AG10803 (cell line): Measurements from ENCODE around the gene EIF3L.

Experiments
- DNase-seq: peaks from one replicate; pipeline ENCODE4 v3.0.0; 2010; ENCODE audit warnings: low read depth
- H3K4me3 ChIP-seq: 2 replicates; pipeline ENCODE4 v1.5.1; 2011; ENCODE audit warnings: mild to moderate bottlenecking, low read length, control low read depth
- TF ChIP-seq, protein P1 (sequence below): conservative IDR thresholded peaks from 2 replicates; pipeline ENCODE4 v1.5.1; 2011; ENCODE audit warnings: mild to moderate bottlenecking, low read length, control low read depth, inconsistent platforms

The EIF3L gene

DNA sequence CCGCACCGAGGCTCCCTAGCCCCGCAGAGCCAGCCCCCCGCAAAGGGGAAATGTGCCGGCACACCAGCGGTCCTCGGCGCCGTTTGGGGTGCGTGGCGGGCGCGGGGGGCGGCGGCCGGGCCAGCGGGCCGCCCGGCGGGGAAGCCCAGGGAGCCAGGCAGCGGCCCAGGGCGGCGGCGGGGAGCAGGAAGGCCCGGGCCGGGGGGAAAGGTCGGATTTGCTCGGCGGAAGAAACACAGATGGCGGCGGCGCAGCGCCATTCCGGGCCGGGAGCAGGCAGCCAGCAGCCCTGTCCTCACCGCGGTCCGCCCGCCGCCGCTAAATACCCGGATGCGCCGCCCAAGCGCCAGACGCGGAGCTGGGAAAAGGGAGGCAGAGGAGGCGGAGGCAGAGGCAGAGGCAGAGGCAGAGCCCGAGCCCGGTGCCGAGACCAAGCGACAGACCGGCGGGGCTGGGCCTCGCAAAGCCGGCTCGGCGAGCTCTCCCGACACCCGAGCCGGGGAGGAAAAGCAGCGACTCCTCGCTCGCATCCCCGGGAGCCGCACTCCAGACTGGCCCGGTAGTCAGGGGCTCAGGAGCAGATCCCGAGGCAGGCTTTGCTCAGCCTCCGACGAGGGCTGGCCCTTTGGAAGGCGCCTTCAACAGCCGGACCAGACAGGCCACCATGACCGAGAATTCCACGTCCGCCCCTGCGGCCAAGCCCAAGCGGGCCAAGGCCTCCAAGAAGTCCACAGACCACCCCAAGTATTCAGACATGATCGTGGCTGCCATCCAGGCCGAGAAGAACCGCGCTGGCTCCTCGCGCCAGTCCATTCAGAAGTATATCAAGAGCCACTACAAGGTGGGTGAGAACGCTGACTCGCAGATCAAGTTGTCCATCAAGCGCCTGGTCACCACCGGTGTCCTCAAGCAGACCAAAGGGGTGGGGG lies 44.1 kb upstream of the EIF3L start:
- DNase-seq = peak; percentile 85
- TF ChIP-seq, protein P1, sequence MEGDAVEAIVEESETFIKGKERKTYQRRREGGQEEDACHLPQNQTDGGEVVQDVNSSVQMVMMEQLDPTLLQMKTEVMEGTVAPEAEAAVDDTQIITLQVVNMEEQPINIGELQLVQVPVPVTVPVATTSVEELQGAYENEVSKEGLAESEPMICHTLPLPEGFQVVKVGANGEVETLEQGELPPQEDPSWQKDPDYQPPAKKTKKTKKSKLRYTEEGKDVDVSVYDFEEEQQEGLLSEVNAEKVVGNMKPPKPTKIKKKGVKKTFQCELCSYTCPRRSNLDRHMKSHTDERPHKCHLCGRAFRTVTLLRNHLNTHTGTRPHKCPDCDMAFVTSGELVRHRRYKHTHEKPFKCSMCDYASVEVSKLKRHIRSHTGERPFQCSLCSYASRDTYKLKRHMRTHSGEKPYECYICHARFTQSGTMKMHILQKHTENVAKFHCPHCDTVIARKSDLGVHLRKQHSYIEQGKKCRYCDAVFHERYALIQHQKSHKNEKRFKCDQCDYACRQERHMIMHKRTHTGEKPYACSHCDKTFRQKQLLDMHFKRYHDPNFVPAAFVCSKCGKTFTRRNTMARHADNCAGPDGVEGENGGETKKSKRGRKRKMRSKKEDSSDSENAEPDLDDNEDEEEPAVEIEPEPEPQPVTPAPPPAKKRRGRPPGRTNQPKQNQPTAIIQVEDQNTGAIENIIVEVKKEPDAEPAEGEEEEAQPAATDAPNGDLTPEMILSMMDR = no peak

DNA sequence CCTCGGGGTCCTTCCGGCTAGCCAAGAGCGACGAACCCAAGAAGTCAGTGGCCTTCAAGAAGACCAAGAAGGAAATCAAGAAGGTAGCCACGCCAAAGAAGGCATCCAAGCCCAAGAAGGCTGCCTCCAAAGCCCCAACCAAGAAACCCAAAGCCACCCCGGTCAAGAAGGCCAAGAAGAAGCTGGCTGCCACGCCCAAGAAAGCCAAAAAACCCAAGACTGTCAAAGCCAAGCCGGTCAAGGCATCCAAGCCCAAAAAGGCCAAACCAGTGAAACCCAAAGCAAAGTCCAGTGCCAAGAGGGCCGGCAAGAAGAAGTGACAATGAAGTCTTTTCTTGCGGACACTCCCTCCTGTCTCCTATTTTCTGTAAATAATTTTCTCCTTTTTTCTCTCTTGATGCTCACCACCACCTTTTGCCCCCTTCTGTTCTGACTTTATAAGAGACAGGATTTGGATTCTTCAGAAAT lies 43.4 kb upstream of the EIF3L start:
- TF ChIP-seq, protein P1 = no peak
- peak overlapping the region; percentile 81 for H3K4me3 ChIP-seq
- DNase-seq = no peak

More for the DNA sequence above, 44.1 kb upstream of the EIF3L start:
- peak overlapping the region; percentile 81 for H3K4me3 ChIP-seq

DNA sequence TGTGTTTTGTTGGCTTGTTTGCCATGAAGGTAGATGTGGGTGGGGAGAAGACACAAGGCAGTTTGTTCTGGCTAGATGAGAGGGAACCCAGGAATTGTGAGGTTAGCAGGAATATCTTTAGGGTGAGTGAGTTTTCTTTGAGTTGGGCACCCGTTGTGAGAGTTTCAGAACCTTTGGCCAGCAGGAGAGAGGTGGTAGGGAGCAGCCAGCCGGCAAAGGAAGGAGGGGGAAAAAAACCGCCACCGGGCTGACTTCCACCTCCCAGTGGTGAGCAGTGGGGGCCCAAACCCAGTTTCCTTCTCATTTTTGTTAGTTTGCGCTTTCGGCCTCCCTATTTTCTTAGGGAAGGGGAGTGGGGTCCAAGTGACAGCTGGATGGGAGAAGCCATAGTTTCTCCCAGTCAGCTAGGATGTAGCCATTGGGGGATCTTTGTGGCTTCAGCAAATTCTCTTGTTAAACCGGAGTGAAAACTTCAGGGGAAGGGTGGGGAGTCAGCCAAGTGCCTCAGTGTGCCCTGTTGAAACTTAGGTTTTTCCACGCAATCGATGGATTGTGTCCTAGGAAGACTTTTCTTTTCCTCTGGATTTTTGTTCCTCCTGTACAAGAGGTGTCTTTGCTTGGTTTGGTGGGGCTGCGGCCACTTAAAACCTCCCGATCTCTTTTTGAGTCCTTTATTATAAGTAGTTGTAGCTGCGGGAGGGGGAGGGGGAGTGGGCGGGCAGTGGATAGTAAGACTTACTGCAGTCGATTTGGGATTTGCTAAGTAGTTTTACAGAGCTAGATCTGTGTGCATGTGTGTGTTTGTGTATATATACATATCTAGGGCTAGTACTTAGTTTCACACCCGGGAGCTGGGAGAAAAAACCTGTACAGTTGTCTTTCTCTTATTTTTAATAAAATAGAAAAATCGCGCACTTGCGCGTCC lies 42.5 kb upstream of the EIF3L start:
- TF ChIP-seq, protein P1 = peak; percentile 14

DNA sequence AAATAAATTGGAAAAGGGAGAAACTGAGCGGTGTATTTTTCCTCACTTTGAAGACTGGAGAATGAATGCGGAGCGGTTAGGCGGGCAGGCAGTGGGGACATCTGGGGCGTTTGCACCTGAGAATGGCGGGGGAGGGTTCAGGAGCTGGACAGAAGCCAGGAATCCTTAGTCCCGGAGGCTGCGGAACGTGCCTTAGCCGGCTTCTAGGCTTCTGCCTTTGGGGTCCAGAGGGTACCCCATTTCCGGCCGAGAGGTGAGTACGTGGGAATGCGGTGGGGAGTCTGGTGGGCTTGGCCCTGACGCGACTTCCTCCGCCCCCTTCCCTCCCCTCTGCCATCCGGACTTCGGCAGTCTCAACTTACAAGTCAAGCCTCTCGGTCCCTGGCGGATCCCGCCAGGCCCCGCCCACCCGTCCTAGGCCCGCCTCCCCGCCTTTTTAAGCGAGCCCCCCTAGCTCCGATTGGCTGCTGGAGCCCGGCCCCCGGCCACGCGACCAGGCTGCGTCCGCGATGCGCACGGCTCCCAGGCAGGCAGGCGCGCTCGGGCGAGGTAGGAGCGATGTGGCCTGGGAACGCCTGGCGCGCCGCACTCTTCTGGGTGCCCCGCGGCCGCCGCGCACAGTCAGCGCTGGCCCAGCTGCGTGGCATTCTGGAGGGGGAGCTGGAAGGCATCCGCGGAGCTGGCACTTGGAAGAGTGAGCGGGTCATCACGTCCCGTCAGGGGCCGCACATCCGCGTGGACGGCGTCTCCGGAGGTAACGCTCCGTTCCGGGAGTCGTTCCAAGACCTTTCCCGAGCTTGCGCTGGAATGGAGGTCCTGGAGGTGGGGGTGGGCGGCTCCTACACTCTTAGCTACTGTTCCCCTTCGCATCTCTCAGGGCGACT lies 41.6 kb upstream of the EIF3L start, which contains the start of gene GCAT:
GCAT (plus strand) TSS at position 525 of the 884 bp plus-strand sequence; CDS start at position 559, 34 bp downstream.
- TF ChIP-seq, protein P1 = no peak
- peak; percentile 95 for DNase-seq
- H3K4me3 ChIP-seq = peak within 1 kb of the TSS; percentile 81

More for the DNA sequence above, 42.5 kb upstream of the EIF3L start:
- peak overlapping the region; percentile 81 for H3K4me3 ChIP-seq
- peak; percentile 45 for DNase-seq

DNA sequence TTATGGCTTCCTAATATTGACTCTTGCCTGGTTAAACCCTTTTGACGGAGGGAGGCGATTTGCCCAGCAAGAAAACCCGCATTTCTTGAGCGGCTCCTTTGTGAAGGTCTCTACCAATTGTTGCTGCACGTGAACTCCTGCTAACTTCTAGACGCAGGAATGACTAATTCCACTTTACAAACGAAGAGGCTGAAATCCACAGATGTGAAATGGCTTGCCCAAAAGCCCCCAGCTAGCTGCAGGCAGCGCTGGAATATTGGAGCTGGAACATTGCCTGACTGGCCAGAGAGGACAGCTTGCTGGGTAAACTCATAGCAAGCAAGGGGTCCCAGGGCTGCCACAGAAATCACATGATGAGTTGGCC lies 40.9 kb upstream of the EIF3L start:
- TF ChIP-seq, protein P1 = no peak
- peak overlapping the region; percentile 75 for H3K4me3 ChIP-seq
- DNase-seq = no peak

DNA sequence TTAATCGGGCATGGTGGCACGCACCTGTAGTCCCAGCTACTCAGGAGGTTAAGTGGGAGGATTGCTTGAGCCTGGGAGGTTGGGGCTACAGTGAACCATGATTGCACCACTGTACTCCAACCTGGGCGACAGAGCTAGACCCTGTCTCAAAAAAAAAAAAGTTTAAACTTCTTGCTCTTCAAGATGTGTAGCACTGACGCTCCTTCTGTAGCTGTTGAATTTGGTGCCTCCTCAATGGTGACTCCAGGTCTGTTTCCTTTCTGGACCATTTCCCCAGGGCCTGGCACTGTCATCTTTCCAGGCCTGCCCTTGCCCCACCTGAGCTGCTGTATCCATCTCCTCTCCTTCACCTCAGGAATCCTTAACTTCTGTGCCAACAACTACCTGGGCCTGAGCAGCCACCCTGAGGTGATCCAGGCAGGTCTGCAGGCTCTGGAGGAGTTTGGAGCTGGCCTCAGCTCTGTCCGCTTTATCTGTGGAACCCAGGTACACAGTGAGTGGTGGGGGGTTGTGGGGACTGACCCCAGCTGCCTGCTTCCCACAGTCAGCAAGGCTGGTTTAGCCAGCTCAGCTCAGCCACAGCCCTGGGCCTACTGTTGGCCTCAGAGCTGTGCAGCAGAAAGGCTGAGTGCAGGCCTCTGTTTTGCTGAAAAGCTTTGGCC lies 39.4 kb upstream of the EIF3L start:
- TF ChIP-seq, protein P1 = no peak

More for the DNA sequence above, 39.4 kb upstream of the EIF3L start:
- H3K4me3 ChIP-seq = no peak overlapping the region
- no peak for DNase-seq
